Endothelial cell of umbilical vein (primary cell): ENCODE data around the gene PPP1R8. TPM values are rescaled to one million over a fixed set of nuclear protein-coding genes. Genes with fewer than 3 reads are reported as not detected.

ENCODE experiments used
- BruUV-seq: library from RNA; stranded (reverse); fragments of 400-500 nt; replicated peaks from 2 replicates; lab custom pipeline; 2021; lab: Mats Ljungman, UMichigan
- CTCF ChIA-PET: fragments of 300-600, 350-600 bp; sonication (Branson Sonifier 250); formaldehyde crosslinking; loops from one replicate; lab custom pipeline; 2021; ENCODE audit warnings: antibody characterized with exemption, inconsistent platforms; lab: Charles Lee
- POLR2A ChIA-PET: fragments of 300-600, 350-600 bp; sonication (Branson Sonifier 250); formaldehyde crosslinking; loops from one replicate; lab custom pipeline; 2021; ENCODE audit warnings: antibody characterized with exemption, inconsistent platforms; lab: Charles Lee
- DNase-seq: peaks from one replicate; pipeline ENCODE4 v3.0.0-alpha.2; 2011; ENCODE audit warnings: low read depth, low spot score
- FAIRE-seq: peaks from 2 replicates; lab custom pipeline; 2011; peaks lifted over from hg19 to GRCh38; lab: Jason Lieb, UNC
- H2AFZ ChIP-seq: 2 replicates; pipeline ENCODE4 v1.6.0; 2012; ENCODE audit warnings: low read depth, low read length, control low read depth, inconsistent platforms
- H3K27ac ChIP-seq: 2 replicates; pipeline ENCODE4 v1.5.1; 2011; ENCODE audit warnings: low read depth, mild to moderate bottlenecking, control low read depth, low read length, moderate library complexity; ENCODE audit not compliant: insufficient read depth
- H3K27me3 ChIP-seq, 2 experiments: 2 replicates each; pipeline versions ENCODE4 v1.6.0 to v1.6.1; 2011; ENCODE audit warnings: low read length in 2 of 2, mixed read lengths in 1 of 2; ENCODE audit not compliant: control insufficient read depth in 2 of 2, insufficient read depth in 2 of 2
- H3K36me3 ChIP-seq, 2 experiments: 2 replicates in 1 of 2; 3 replicates in 1 of 2; pipeline ENCODE4 v1.5.1; 2011; ENCODE audit warnings: low read length in 2 of 2, mild to moderate bottlenecking in 1 of 2, moderate library complexity in 1 of 2; ENCODE audit not compliant: control insufficient read depth in 2 of 2, insufficient read depth in 2 of 2; ENCODE audit errors: extremely low read depth in 1 of 2
- H3K4me1 ChIP-seq: 3 replicates; pipeline ENCODE4 v1.5.1; 2011; ENCODE audit warnings: mild to moderate bottlenecking, low read length; ENCODE audit not compliant: control insufficient read depth, insufficient read depth; ENCODE audit errors: extremely low read depth
- H3K4me2 ChIP-seq: 2 replicates; pipeline ENCODE4 v1.6.1; 2011; ENCODE audit warnings: low read length, control low read depth, mixed read lengths; ENCODE audit not compliant: insufficient read depth
- H3K4me3 ChIP-seq, 3 experiments: fragments of 200-600 bp in 1 of 3; sonication (generic), shearing (Covaris generic) in 1 of 3; replicated peaks in 1 of 3; 2 replicates each; pipeline ENCODE4 v1.5.1; 2011 to 2016; ENCODE audit warnings: control low read depth in 3 of 3, low read length in 3 of 3, mild to moderate bottlenecking in 2 of 3, inconsistent platforms in 1 of 3, low read depth in 1 of 3, moderate library complexity in 1 of 3; ENCODE audit not compliant: insufficient read depth in 1 of 3
- H3K79me2 ChIP-seq: 2 replicates; pipeline ENCODE4 v1.6.0; 2012; ENCODE audit warnings: low read length, inconsistent platforms; ENCODE audit not compliant: control insufficient read depth, insufficient read depth
- H3K9ac ChIP-seq: replicated peaks from 2 replicates; pipeline ENCODE3; 2011; ENCODE audit warnings: low read length, control low read depth; ENCODE audit not compliant: insufficient read depth; ENCODE audit errors: extremely low read depth
- H3K9me1 ChIP-seq: replicated peaks from 3 replicates; pipeline ENCODE4 v1.6.0; 2011; ENCODE audit warnings: mild to moderate bottlenecking, low read length; ENCODE audit not compliant: control insufficient read depth, insufficient read depth; ENCODE audit errors: extremely low read depth
- H3K9me3 ChIP-seq: replicated peaks from 2 replicates; pipeline ENCODE4 v1.5.1; 2012; ENCODE audit warnings: low read length, inconsistent platforms; ENCODE audit not compliant: control insufficient read depth, insufficient read depth
- H4K20me1 ChIP-seq: replicated peaks from 2 replicates; pipeline ENCODE3; 2011; ENCODE audit warnings: mild to moderate bottlenecking, low read length; ENCODE audit not compliant: control insufficient read depth, insufficient read depth; ENCODE audit errors: extremely low read depth
- CTCF ChIP-seq, 2 donors: IDR thresholded peaks; 1 replicate in 1 of 2; 2 replicates in 1 of 2; pipeline ENCODE4 v1.5.1; 2011; ENCODE audit warnings: low read length in 2 of 2, mild to moderate bottlenecking in 2 of 2, moderate library complexity in 2 of 2, control low read depth in 1 of 2, inconsistent platforms in 1 of 2, low read depth in 1 of 2; ENCODE audit not compliant: insufficient read depth in 1 of 2; ENCODE audit errors: extremely low read depth in 1 of 2
- EZH2 ChIP-seq: IDR thresholded peaks from 2 replicates; pipeline ENCODE4 v1.6.1; 2012; ENCODE audit warnings: borderline replicate concordance, low read depth, mild to moderate bottlenecking, moderate library complexity, low read length, inconsistent platforms; ENCODE audit not compliant: severe bottlenecking
- FOS ChIP-seq: IDR thresholded peaks from 2 replicates; pipeline ENCODE4 v1.6.1; 2011; ENCODE audit warnings: mild to moderate bottlenecking, low read length, moderate library complexity, borderline replicate concordance; ENCODE audit not compliant: insufficient read depth
- GATA2 ChIP-seq: IDR thresholded peaks from 2 replicates; pipeline ENCODE4 v1.7.0; 2011; ENCODE audit warnings: low read depth, mild to moderate bottlenecking, moderate library complexity, mixed read lengths, low read length; ENCODE audit not compliant: insufficient read length, insufficient read depth
- JUN ChIP-seq: IDR thresholded peaks from 2 replicates; pipeline ENCODE4 v1.6.1; 2011; ENCODE audit warnings: borderline replicate concordance, low read depth; ENCODE audit not compliant: insufficient read length, insufficient read depth
- MAX ChIP-seq: IDR thresholded peaks from 2 replicates; pipeline ENCODE4 v1.6.1; 2011; ENCODE audit not compliant: insufficient read depth, insufficient read length
- MYC ChIP-seq: IDR thresholded peaks from one replicate; pipeline ENCODE4 v1.6.1; 2011; ENCODE audit warnings: mild to moderate bottlenecking, low read depth, low read length
- POLR2A ChIP-seq: IDR thresholded peaks from 2 replicates; pipeline ENCODE4 v1.6.1; 2012; ENCODE audit warnings: low read depth, mild to moderate bottlenecking, control low read depth, low read length
- POLR2AphosphoS5 ChIP-seq: IDR thresholded peaks from 2 replicates; pipeline ENCODE4 v1.6.1; 2012; ENCODE audit warnings: low read depth, mild to moderate bottlenecking, control low read depth, low read length, moderate library complexity; ENCODE audit not compliant: insufficient read depth
- dilution Hi-C: fragments of 300-500 bp; cut with MboI; formaldehyde crosslinking; loops from one replicate; pipeline ENCODE4 v1.15.0; 2019; ENCODE audit warnings: low sequenced_read_pairs; ENCODE audit not compliant: extremely low pct_ligation_motif_present
- intact Hi-C: fragments of 100-400 bp; cut with micrococcal nuclease; formaldehyde crosslinking; loops from one replicate; pipeline ENCODE4 v1.10.0; 2022
- polyA plus RNA-seq, 4 experiments: library from polyadenylated mRNA; depleted of rRNA in 3 of 4; stranded (reverse) in 3 of 4; unstranded in 1 of 4; fragments of >200 nt; gene quantifications; 2 replicates each; pipeline versions ENCODE4 v1.2.1 to v1.2.3, GENCODE V29; 2011 to 2012; ENCODE audit warnings: missing spikeins in 1 of 4
- total RNA-seq: library from RNA; stranded (reverse); gene quantifications from 2 replicates; pipeline ENCODE4 v1.2.3, GENCODE V29; 2021

Gene PPP1R8
- total and polyA plus RNA-seq, 2 donors (not counting 3 experiments of a cell fraction or from before 2014, with no cell fraction given) = 39.0 to 48.5 TPM

GRCh38 chr1:27787895-27788294, 42.7 kb upstream of the PPP1R8 start:
- no peak overlapping the region for H3K9ac ChIP-seq
- no peaks in the 10 kb centered on the region for H3K9me1 ChIP-seq
- ChIA-PET POLR2A (interaction anchor here (3.4 kb wide), 1 partner anchor 14 kb away, joined by 67 read pairs; the partner anchor contains the start of gene STX12), CTCF (interaction anchor here (0.7 to 4.6 kb wide), 5 partner anchors 14 to 119 kb away, joined by 3 to 21 read pairs (median 4); partner anchors contain the start of genes FAM76A and STX12)
- no peaks in the 10 kb centered on the region for H3K27me3 ChIP-seq
- H3K4me2 ChIP-seq = no peak overlapping the region
- H3K36me3 ChIP-seq = peaks cover 4 to 5% of the 10 kb centered on the region in 2 experiments
- peak overlapping the region; percentile 42 for H3K27ac ChIP-seq
- H2AFZ ChIP-seq = no peak overlapping the region
- intact Hi-C loops (loop anchor here (2.0 kb wide), 1 partner anchor 43 kb away; the partner anchor contains the start of gene PPP1R8), dilution Hi-C loops (no loop called here)
- BruUV-seq = no TSS peak
- DNase-seq (peak; percentile 61), FAIRE-seq (no peak)
- peaks cover 2% of the 10 kb centered on the region for H4K20me1 ChIP-seq
- peaks cover 54% of the 10 kb centered on the region for H3K79me2 ChIP-seq
- H3K4me1 ChIP-seq = peaks cover 37% of the 10 kb centered on the region
- no peak overlapping the region for H3K4me3 ChIP-seq
- H3K9me3 ChIP-seq = no peaks in the 10 kb centered on the region
- no peak for TF ChIP-seq FOS
- no peak for TF ChIP-seq CTCF (IDR thresholded peaks at IDR 0.05; ENCODE audit: extremely low read depth in 1 of 2, insufficient read depth in 1 of 2, low read depth in 1 of 2, low read length in 2 of 2)
- no peak for TF ChIP-seq EZH2
- TF ChIP-seq POLR2A = no peak
- no peak for TF ChIP-seq MYC
- no peak for TF ChIP-seq JUN
- TF ChIP-seq POLR2AphosphoS5 = no peak
- no peak for TF ChIP-seq MAX
- TF ChIP-seq GATA2 = no peak
